HepG2 (cell line): Measurements from ENCODE around the gene SOWAHD. TPM values are rescaled to one million over a fixed set of nuclear protein-coding genes. Genes with fewer than 3 reads are reported as not detected.
"Not testable (repeated sequence)": the region's sequence is repeated elsewhere in the genome, so short reads cannot be mapped to it uniquely, and the experiment has no call there.

Experiments used
- ATAC-seq: fragments of 200-7000 bp; cut with Tn5 transposase; 3 replicates; pipeline ENCODE4 v1.9.1; 2020; ENCODE audit warnings: mild to moderate bottlenecking, moderate library complexity
- BruUV-seq: library from RNA; stranded (reverse); fragments of 400-500 nt; replicated peaks from 2 replicates; lab custom pipeline; 2021; lab: Mats Ljungman, UMichigan
- CTCF ChIA-PET: fragments of 300-600 bp; formaldehyde crosslinking; extraction: SDS; loops from one replicate; lab custom pipeline; 2021; ENCODE audit warnings: low total read pairs, inconsistent platforms, low intra/inter-chr PET ratio; lab: Yijun Ruan, JAX
- POLR2A ChIA-PET: fragments of 350-600 bp; sonication (Branson Sonifier 250); formaldehyde crosslinking; loops from one replicate; lab custom pipeline; 2020; ENCODE audit warnings: antibody characterized with exemption, inconsistent platforms; lab: Yijun Ruan, JAX
- DNase-seq: peaks from one replicate; pipeline ENCODE4 v3.0.0-alpha.2; 2015; ENCODE audit warnings: low spot score
- FAIRE-seq: peaks from 3 replicates; lab custom pipeline; 2011; peaks lifted over from hg19 to GRCh38; lab: Jason Lieb, UNC
- H2AFZ ChIP-seq: one replicate; pipeline ENCODE4 v1.6.1; 2011; ENCODE audit warnings: low read length, inconsistent platforms
- H3K27ac ChIP-seq: fragments of 300-600 bp; 3 replicates; pipeline ENCODE4 v1.8.0; 2011; ENCODE audit warnings: mixed run types, mild to moderate bottlenecking, mixed read lengths, low read length, inconsistent platforms; ENCODE audit not compliant: insufficient read depth; ENCODE audit errors: extremely low read length
- H3K27me3 ChIP-seq, 2 experiments: fragments of 200-600 bp in 1 of 2; 2 replicates in 1 of 2; 3 replicates in 1 of 2; pipeline versions ENCODE4 v1.6.0 to v1.8.0; 2011; ENCODE audit warnings: low read length in 2 of 2, mild to moderate bottlenecking in 2 of 2, moderate library complexity in 2 of 2, inconsistent platforms in 1 of 2; ENCODE audit not compliant: insufficient read depth in 2 of 2, control insufficient read depth in 1 of 2
- H3K36me3 ChIP-seq, 2 experiments: fragments of 200-600 bp in 1 of 2; replicated peaks in 1 of 2; 2 replicates in 1 of 2; 3 replicates in 1 of 2; pipeline versions ENCODE4 v1.5.1 to v1.8.0; 2011; ENCODE audit warnings: low read length in 2 of 2, inconsistent platforms in 1 of 2; ENCODE audit not compliant: insufficient read depth in 2 of 2, control insufficient read depth in 1 of 2
- H3K4me1 ChIP-seq: 2 replicates; pipeline ENCODE4 v1.5.1; 2012; ENCODE audit warnings: low read length, inconsistent platforms; ENCODE audit not compliant: insufficient read depth
- H3K4me2 ChIP-seq: 2 replicates; pipeline ENCODE4 v1.6.0; 2011; ENCODE audit warnings: low read depth, low read length, inconsistent platforms
- H3K4me3 ChIP-seq, 3 experiments: fragments of 200-600 bp in 1 of 3; sonication (generic), shearing (Covaris generic) in 1 of 3; replicated peaks in 1 of 3; 2 replicates each; pipeline ENCODE4 v1.5.1; 2011 to 2016; ENCODE audit warnings: low read length in 3 of 3, inconsistent platforms in 2 of 3, low read depth in 2 of 3, mild to moderate bottlenecking in 2 of 3, control low read depth in 1 of 3, mixed read lengths in 1 of 3; ENCODE audit not compliant: insufficient read depth in 1 of 3
- H3K79me2 ChIP-seq: one replicate; pipeline ENCODE4 v1.6.1; 2011; ENCODE audit warnings: low read length, inconsistent platforms; ENCODE audit not compliant: insufficient read depth
- H3K9ac ChIP-seq: 2 replicates; pipeline ENCODE4 v1.6.0; 2011; ENCODE audit warnings: mild to moderate bottlenecking, low read depth, low read length, inconsistent platforms; ENCODE audit not compliant: insufficient read depth
- H3K9me3 ChIP-seq: 2 replicates; pipeline ENCODE4 v1.5.1; 2012; ENCODE audit warnings: mild to moderate bottlenecking, low read length
- H4K20me1 ChIP-seq: 2 replicates; pipeline ENCODE4 v1.6.0; 2011; ENCODE audit warnings: inconsistent platforms, mild to moderate bottlenecking, low read length, moderate library complexity; ENCODE audit not compliant: insufficient read depth
- CBX2 ChIP-seq, 2 experiments: fragments of 200-600 bp in 1 of 2; sonication (generic); formaldehyde crosslinking in 1 of 2; IDR thresholded peaks; 2 replicates each; pipeline versions ENCODE4 v1.7.0 to v1.8.1; 2018 to 2022; ENCODE audit warnings: low read depth in 2 of 2, low read length in 1 of 2, mild to moderate bottlenecking in 1 of 2, missing genetic modification reagents in 1 of 2
- NFYB ChIP-seq: sonication (generic); formaldehyde crosslinking; IDR thresholded peaks from 2 replicates; pipeline ENCODE4 v1.4.0; 2020; ENCODE audit warnings: missing genetic modification reagents
- NFYC ChIP-seq: IDR thresholded peaks from 2 replicates; pipeline ENCODE4 v1.6.1; 2016; ENCODE audit warnings: missing genetic modification reagents, missing compliant biosample characterization
- STAG1 ChIP-seq: sonication (generic); formaldehyde crosslinking; IDR thresholded peaks from 2 replicates; pipeline ENCODE4 v1.4.0; 2020; ENCODE audit warnings: missing genetic modification reagents
- WGBS: methylation state at CpG from one replicate; pipeline ENCODE4 v1.1.6; 2017; ENCODE audit warnings: low lambda C conversion rate; 5-methylcytosine and 5-hydroxymethylcytosine counted together
- in situ Hi-C: cut with HindIII; loops from 2 replicates; pipeline ENCODE4 v1.10.0; 2017; ENCODE audit warnings: low pct_unique_long_range_greater_than_20kb; ENCODE audit not compliant: extremely low pct_ligation_motif_present
- intact Hi-C: fragments of 100-400 bp; cut with micrococcal nuclease; formaldehyde crosslinking; loops from one replicate; pipeline ENCODE4 v1.10.0; 2022; ENCODE audit not compliant: unreplicated experiment
- polyA plus RNA-seq, 8 experiments: library from polyadenylated mRNA; depleted of rRNA in 3 of 8; stranded (reverse) in 7 of 8; unstranded in 1 of 8; fragments of >200 nt; fragmentation: Illumina TruSeq in 4 of 8; extraction: Trizol in 4 of 8; gene quantifications; 2 replicates each; pipeline versions ENCODE4 v1.2.1 to v1.2.3, GENCODE V29; 2011 to 2016; ENCODE audit warnings: low read depth in 4 of 8, missing spikeins in 1 of 8, mixed read lengths in 1 of 8; ENCODE audit not compliant: insufficient read depth in 1 of 8
- total RNA-seq, 5 experiments: library from RNA; depleted of rRNA; stranded (reverse); fragments of >200 nt; fragmentation: Illumina TruSeq; extraction: Trizol; gene quantifications; 2 replicates each; pipeline ENCODE4 v1.2.3, GENCODE V29; 2016; ENCODE audit warnings: low read depth in 1 of 5
- TF ChIP-seq, protein P1 (sequence below): sonication (generic); formaldehyde crosslinking; IDR thresholded peaks from 2 replicates; pipeline ENCODE4 v1.4.0; 2020; ENCODE audit warnings: missing genetic modification reagents
- TF ChIP-seq, protein P2 (sequence below): sonication (generic); formaldehyde crosslinking; IDR thresholded peaks from 2 replicates; pipeline ENCODE4 v1.4.0; 2020; ENCODE audit warnings: missing genetic modification reagents, mild to moderate bottlenecking, borderline replicate concordance

SOWAHD gene
- total and polyA plus RNA-seq, 2 of the 13 experiments (the other 11 are each of a cell fraction or from before 2014, with no cell fraction given) = 1.0 to 1.3 TPM

DNA sequence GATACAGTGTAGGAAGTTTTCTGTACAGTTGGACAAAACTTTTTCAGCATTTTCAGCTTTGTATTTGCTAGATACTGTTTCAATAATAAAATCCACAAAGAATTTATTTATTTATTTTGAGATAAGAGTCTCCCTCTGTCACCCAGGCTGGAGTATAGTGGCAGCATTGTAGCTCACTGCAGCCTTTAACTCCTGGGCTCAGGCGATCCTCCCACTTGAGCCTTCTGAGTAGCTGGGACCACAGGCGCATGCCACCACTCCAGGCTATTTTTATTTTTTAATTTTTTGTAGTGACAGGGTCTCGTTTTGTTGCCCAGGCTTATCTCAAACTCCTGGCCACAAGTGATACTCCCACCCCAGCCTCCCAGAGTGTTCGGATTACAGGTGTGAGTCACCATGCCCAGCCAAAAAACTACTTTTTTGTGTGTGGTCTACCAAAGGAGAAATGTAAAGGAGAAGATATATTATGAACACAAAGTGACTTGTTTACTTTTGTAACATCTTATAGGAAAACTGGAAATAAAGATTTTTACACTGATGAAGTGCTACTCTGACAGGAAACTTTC is 13.0 kb upstream of the SOWAHD start (continued):
- TF ChIP-seq, protein P1, sequence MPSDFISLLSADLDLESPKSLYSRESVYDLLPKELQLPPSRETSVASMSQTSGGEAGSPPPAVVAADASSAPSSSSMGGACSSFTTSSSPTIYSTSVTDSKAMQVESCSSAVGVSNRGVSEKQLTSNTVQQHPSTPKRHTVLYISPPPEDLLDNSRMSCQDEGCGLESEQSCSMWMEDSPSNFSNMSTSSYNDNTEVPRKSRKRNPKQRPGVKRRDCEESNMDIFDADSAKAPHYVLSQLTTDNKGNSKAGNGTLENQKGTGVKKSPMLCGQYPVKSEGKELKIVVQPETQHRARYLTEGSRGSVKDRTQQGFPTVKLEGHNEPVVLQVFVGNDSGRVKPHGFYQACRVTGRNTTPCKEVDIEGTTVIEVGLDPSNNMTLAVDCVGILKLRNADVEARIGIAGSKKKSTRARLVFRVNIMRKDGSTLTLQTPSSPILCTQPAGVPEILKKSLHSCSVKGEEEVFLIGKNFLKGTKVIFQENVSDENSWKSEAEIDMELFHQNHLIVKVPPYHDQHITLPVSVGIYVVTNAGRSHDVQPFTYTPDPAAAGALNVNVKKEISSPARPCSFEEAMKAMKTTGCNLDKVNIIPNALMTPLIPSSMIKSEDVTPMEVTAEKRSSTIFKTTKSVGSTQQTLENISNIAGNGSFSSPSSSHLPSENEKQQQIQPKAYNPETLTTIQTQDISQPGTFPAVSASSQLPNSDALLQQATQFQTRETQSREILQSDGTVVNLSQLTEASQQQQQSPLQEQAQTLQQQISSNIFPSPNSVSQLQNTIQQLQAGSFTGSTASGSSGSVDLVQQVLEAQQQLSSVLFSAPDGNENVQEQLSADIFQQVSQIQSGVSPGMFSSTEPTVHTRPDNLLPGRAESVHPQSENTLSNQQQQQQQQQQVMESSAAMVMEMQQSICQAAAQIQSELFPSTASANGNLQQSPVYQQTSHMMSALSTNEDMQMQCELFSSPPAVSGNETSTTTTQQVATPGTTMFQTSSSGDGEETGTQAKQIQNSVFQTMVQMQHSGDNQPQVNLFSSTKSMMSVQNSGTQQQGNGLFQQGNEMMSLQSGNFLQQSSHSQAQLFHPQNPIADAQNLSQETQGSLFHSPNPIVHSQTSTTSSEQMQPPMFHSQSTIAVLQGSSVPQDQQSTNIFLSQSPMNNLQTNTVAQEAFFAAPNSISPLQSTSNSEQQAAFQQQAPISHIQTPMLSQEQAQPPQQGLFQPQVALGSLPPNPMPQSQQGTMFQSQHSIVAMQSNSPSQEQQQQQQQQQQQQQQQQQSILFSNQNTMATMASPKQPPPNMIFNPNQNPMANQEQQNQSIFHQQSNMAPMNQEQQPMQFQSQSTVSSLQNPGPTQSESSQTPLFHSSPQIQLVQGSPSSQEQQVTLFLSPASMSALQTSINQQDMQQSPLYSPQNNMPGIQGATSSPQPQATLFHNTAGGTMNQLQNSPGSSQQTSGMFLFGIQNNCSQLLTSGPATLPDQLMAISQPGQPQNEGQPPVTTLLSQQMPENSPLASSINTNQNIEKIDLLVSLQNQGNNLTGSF = no peak
- TF ChIP-seq CBX2 (IDR thresholded peaks at IDR 0.05; ENCODE audit: low read depth, low read length) (no peak), CBX2 (CRISPR knock-in tag; IDR thresholded peaks at IDR 0.05; ENCODE audit: low read depth) (no peak), STAG1 (CRISPR knock-in tag) (no peak)
- TF ChIP-seq, protein P2, sequence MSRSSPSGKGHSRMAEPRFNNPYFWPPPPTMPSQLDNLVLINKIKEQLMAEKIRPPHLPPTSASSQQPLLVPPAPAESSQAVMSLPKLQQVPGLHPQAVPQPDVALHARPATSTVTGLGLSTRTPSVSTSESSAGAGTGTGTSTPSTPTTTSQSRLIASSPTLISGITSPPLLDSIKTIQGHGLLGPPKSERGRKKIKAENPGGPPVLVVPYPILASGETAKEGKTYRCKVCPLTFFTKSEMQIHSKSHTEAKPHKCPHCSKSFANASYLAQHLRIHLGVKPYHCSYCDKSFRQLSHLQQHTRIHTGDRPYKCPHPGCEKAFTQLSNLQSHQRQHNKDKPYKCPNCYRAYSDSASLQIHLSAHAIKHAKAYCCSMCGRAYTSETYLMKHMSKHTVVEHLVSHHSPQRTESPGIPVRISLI (CRISPR knock-in tag) = no peak
- TF ChIP-seq, all 625 proteins: peak for 0

DNA sequence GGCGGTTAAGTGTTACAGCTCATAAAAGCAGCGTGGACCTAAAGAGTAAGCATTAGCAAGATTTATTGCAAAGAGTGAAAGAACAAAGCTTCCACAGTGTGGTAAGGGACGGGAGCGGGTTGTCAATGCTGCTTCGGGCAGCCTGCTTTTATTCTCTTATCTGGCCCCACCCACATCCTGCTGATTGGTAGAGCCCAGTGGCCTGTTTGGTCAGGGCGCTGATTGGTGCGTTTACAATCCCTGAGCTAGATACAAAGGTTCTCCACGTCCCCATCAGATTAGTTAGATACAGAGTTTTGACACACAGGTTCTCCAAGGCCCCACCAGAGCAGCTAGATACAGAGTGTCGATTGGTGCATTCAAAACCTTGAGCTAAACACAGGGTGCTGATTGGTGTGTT is 8.3 kb upstream of the SOWAHD start:
- CTCF ChIA-PET, intact Hi-C loops, H3K4me1 ChIP-seq, H2AFZ ChIP-seq, H3K9me3 ChIP-seq, H3K4me3 ChIP-seq, H3K36me3 ChIP-seq, FAIRE-seq, H3K4me2 ChIP-seq, POLR2A ChIA-PET, H3K79me2 ChIP-seq, H3K9ac ChIP-seq, H4K20me1 ChIP-seq, ATAC-seq, H3K27me3 ChIP-seq, DNase-seq, H3K27ac ChIP-seq, BruUV-seq, in situ Hi-C loops: not testable (repeated sequence)
- 65% methylated on average over 2 of the region's 9 CpGs for WGBS
- TF ChIP-seq NFYC (CRISPR knock-in tag) (peak; percentile 44; the same call in 1 of the 2 replicates), NFYB (CRISPR knock-in tag) (peak; percentile 63)

DNA sequence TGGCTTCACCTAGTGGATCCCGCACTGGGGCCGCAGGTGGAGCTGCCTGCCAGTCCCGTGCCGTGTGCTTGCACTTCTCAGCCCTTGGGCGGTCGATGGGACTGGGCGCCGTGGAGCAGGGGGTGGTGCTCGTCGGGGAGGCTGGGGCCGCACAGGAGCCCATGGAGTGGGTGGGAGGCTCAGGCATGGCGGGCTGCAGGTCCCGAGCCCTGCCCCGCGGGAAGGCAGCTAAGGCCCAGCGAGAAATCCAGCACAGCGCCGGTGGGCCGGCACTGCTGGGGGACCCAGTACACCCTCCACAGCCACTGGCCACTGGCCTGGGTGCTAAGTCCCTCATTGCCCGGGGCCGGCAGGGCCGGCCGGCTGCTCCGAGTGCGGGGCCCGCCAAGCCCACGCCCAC is 7.6 kb upstream of the SOWAHD start:
- intact Hi-C loops = not testable (repeated sequence)

More for the DNA sequence above, 7.6 kb upstream of the SOWAHD start:
- H3K27ac ChIP-seq, ATAC-seq, H2AFZ ChIP-seq, DNase-seq, CTCF ChIA-PET, POLR2A ChIA-PET, H3K4me3 ChIP-seq, H3K4me1 ChIP-seq, BruUV-seq, FAIRE-seq, in situ Hi-C loops, H3K79me2 ChIP-seq, H4K20me1 ChIP-seq, H3K9ac ChIP-seq, H3K36me3 ChIP-seq, H3K9me3 ChIP-seq, H3K4me2 ChIP-seq, H3K27me3 ChIP-seq: not testable (repeated sequence)
- WGBS = no CpG with 5 or more reads among the region's 27 CpGs
